ENCODE data around the gene TTC7B. TPM values are rescaled to one million over a fixed set of nuclear protein-coding genes. Genes with fewer than 3 reads are reported as not detected.

Gene TTC7B
- total RNA-seq, 1 donor from 2014 or later: 20.6 TPM

DNA sequence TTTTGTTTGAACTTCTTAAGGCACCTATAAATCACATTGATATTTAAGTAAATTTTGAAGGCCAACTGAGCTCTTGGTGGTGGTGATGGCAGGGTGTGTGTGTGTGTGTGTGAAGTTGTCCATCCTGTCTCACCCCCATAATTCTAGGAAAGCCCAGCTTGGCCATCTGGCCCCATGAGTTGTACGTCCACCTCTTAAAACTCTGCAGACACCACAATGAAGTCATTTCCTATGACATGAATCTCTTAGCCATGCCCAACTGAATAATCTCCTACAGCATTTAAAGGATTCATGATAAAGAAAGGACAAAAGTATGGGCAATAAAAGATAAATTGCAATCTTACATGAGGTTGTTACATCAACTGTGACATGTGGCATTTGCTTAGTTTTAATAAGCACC is 123.4 kb downstream of the TTC7B start:
- Histone ChIP-seq H3K27ac (no peak overlapping the region), H3K9ac (no peak overlapping the region), H3K27me3 (no peaks in the 10 kb centered on the region), H3K79me2 (ENCODE audit: low read depth) (no peaks in the 10 kb centered on the region), H3K4me1 (no peaks in the 10 kb centered on the region), H4K20me1 (ENCODE audit: low read depth) (no peaks in the 10 kb centered on the region), H3K9me3 (ENCODE audit: low read depth) (no peaks in the 10 kb centered on the region), H3K4me2 (no peak overlapping the region), H3F3A (ENCODE audit: low read depth) (peaks cover 7% of the 10 kb centered on the region), H2AFZ (replicated peaks) (no peak overlapping the region), H3K4me3 (no peak overlapping the region), H3K36me3 (no peaks in the 10 kb centered on the region)
- Mint-ChIP-seq H3K36me3 (peaks cover 4% of the 10 kb centered on the region), H3K4me1 (peaks cover 21% of the 10 kb centered on the region), H3K27ac (no peak overlapping the region), H3K9me3 (no peaks in the 10 kb centered on the region), H3K27me3 (ENCODE audit: insufficient read depth, low read depth) (no peaks in the 10 kb centered on the region), H3K4me3 (no peak overlapping the region)
- no peak for TF ChIP-seq EZH2 (IDR thresholded peaks at IDR 0.05)
- TF ChIP-seq EZH2phosphoT487 (IDR thresholded peaks at IDR 0.05): no peak
- DNase-seq (ENCODE audit: low spot score): no peak

DNA sequence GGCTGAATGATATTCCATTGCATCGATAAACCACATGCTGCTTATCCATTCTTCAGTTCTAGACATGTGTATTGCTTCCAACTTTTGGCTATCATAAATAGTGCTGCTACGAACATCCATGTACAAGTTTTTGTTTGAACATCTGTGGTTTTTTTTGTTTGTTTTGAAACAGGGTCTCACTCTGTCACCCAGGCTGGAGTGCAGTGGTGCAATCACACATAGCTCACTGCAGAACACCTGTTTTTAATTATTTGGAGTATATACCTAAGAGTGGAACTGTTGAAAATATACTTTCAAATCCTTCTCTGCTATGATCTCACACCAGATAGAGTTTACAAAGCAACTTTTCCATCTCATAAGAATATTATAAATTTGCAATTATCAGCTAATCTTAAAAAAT is 124.2 kb downstream of the TTC7B start:
- Mint-ChIP-seq H3K9me3 (no peaks in the 10 kb centered on the region), H3K36me3 (peaks cover 8% of the 10 kb centered on the region), H3K4me1 (peaks cover 14% of the 10 kb centered on the region), H3K27ac (no peak overlapping the region), H3K4me3 (no peak overlapping the region), H3K27me3 (ENCODE audit: insufficient read depth, low read depth) (no peaks in the 10 kb centered on the region)
- H3K9me3 ChIP-seq (ENCODE audit: low read depth): no peaks in the 10 kb centered on the region
- TF ChIP-seq EZH2phosphoT487 (IDR thresholded peaks at IDR 0.05) (no peak), EZH2 (IDR thresholded peaks at IDR 0.05) (no peak)
- TF ChIP-seq, protein P1, sequence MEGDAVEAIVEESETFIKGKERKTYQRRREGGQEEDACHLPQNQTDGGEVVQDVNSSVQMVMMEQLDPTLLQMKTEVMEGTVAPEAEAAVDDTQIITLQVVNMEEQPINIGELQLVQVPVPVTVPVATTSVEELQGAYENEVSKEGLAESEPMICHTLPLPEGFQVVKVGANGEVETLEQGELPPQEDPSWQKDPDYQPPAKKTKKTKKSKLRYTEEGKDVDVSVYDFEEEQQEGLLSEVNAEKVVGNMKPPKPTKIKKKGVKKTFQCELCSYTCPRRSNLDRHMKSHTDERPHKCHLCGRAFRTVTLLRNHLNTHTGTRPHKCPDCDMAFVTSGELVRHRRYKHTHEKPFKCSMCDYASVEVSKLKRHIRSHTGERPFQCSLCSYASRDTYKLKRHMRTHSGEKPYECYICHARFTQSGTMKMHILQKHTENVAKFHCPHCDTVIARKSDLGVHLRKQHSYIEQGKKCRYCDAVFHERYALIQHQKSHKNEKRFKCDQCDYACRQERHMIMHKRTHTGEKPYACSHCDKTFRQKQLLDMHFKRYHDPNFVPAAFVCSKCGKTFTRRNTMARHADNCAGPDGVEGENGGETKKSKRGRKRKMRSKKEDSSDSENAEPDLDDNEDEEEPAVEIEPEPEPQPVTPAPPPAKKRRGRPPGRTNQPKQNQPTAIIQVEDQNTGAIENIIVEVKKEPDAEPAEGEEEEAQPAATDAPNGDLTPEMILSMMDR (IDR thresholded peaks at IDR 0.05): no peak
- H3K27ac ChIP-seq: no peak overlapping the region
- no peaks in the 10 kb centered on the region for H3K79me2 ChIP-seq (ENCODE audit: low read depth)
- no peak overlapping the region for H3K9ac ChIP-seq
- no peaks in the 10 kb centered on the region for H3K4me1 ChIP-seq
- H3F3A ChIP-seq (ENCODE audit: low read depth): peaks cover 7% of the 10 kb centered on the region
- H4K20me1 ChIP-seq (ENCODE audit: low read depth): no peaks in the 10 kb centered on the region
- H3K4me2 ChIP-seq: no peak overlapping the region
- no peaks in the 10 kb centered on the region for H3K27me3 ChIP-seq
- no peak overlapping the region for H3K4me3 ChIP-seq
- DNase-seq (ENCODE audit: low spot score): no peak
- H3K36me3 ChIP-seq: no peaks in the 10 kb centered on the region
- no peak overlapping the region for H2AFZ ChIP-seq (replicated peaks)

DNA sequence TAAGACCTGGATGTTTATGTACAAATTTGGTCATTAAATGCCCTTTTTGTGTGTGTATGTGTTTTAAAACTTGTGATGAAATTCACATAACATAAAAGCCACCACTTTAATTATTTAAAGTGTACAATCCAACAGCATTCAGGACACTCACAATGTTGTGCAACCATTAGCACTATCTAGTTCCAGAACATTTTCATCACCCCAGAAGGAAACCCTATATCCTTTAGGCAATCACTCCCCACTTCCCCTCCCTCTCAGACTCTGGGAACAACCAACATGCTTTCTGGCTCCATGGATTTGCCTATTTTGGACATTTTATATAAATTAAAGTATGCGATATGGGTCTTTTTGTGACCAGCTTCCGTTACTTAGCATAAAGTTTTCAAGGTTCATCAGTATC is 124.6 kb downstream of the TTC7B start:
- Histone ChIP-seq H3K4me2 (no peak overlapping the region), H4K20me1 (ENCODE audit: low read depth) (no peaks in the 10 kb centered on the region), H3K9ac (no peak overlapping the region), H2AFZ (replicated peaks) (no peak overlapping the region), H3K27ac (no peak overlapping the region), H3K4me3 (no peak overlapping the region), H3K4me1 (no peaks in the 10 kb centered on the region), H3K27me3 (no peaks in the 10 kb centered on the region), H3K79me2 (ENCODE audit: low read depth) (no peaks in the 10 kb centered on the region), H3K36me3 (no peaks in the 10 kb centered on the region), H3K9me3 (ENCODE audit: low read depth) (no peaks in the 10 kb centered on the region), H3F3A (ENCODE audit: low read depth) (peaks cover 7% of the 10 kb centered on the region)
- TF ChIP-seq, protein P1 (IDR thresholded peaks at IDR 0.05): no peak
- TF ChIP-seq EZH2phosphoT487 (IDR thresholded peaks at IDR 0.05) (no peak), EZH2 (IDR thresholded peaks at IDR 0.05) (no peak)
- Mint-ChIP-seq H3K4me1 (peaks cover 11% of the 10 kb centered on the region), H3K4me3 (no peak overlapping the region), H3K36me3 (peaks cover 8% of the 10 kb centered on the region), H3K27me3 (ENCODE audit: insufficient read depth, low read depth) (no peaks in the 10 kb centered on the region), H3K9me3 (no peaks in the 10 kb centered on the region), H3K27ac (no peak overlapping the region)
- no peak for DNase-seq (ENCODE audit: low spot score)

DNA sequence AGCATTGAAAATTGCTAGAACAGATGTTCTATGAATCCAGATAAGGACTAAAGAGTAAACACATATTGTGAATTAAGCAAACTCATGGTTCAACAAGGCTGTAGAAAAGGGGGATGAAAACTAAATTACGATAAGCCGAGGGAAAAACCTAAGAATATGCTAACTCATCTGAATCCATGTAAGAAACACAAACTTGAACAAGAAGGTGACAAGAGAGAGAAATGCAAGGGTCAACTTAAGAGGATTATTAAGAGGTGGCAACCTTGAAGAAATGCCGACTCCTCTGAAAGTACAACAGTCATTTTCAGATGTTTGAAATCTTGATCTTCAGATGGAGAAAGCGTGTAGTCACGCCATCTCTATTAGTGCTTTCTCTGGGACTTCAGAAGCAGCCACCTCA is 128.6 kb downstream of the TTC7B start:
- H3K4me1 ChIP-seq: no peaks in the 10 kb centered on the region
- no peaks in the 10 kb centered on the region for H3K27me3 ChIP-seq
- H3K9ac ChIP-seq: no peak overlapping the region
- H3K27ac ChIP-seq: no peak overlapping the region
- no peaks in the 10 kb centered on the region for H3K4me1 Mint-ChIP-seq
- no peak overlapping the region for H3K4me2 ChIP-seq
- H3K9me3 ChIP-seq (ENCODE audit: low read depth): no peaks in the 10 kb centered on the region
- DNase-seq (ENCODE audit: low spot score): no peak
- no peaks in the 10 kb centered on the region for H3F3A ChIP-seq (ENCODE audit: low read depth)
- no peaks in the 10 kb centered on the region for H3K9me3 Mint-ChIP-seq
- no peaks in the 10 kb centered on the region for H4K20me1 ChIP-seq (ENCODE audit: low read depth)
- H3K27me3 Mint-ChIP-seq (ENCODE audit: insufficient read depth, low read depth): no peaks in the 10 kb centered on the region
- peaks cover 21% of the 10 kb centered on the region for H3K36me3 Mint-ChIP-seq
- H3K27ac Mint-ChIP-seq: no peak overlapping the region
- no peaks in the 10 kb centered on the region for H3K79me2 ChIP-seq (ENCODE audit: low read depth)
- H2AFZ ChIP-seq (replicated peaks): no peak overlapping the region
- H3K4me3 Mint-ChIP-seq: no peak overlapping the region
- no peak overlapping the region for H3K4me3 ChIP-seq
- TF ChIP-seq, protein P1 (IDR thresholded peaks at IDR 0.05): no peak
- no peak for TF ChIP-seq EZH2phosphoT487 (IDR thresholded peaks at IDR 0.05)
- TF ChIP-seq EZH2 (IDR thresholded peaks at IDR 0.05): no peak
- no peaks in the 10 kb centered on the region for H3K36me3 ChIP-seq

All from neural progenitor cell (in vitro differentiated cells).